DND-41 (cell line): ENCODE measurements around the gene EPN3.

Experiments used
- EZH2 ChIP-seq: IDR thresholded peaks from 3 replicates; pipeline ENCODE4 v1.6.1; 2012; ENCODE audit warnings: borderline replicate concordance, low read depth, mild to moderate bottlenecking, moderate library complexity, low read length, inconsistent platforms; ENCODE audit not compliant: severe bottlenecking
- TF ChIP-seq, protein P1 (sequence below): IDR thresholded peaks from 2 replicates; pipeline ENCODE4 v1.5.1; 2012; ENCODE audit warnings: borderline replicate concordance, low read length, moderate library complexity, mild to moderate bottlenecking; ENCODE audit not compliant: poor library complexity, severe bottlenecking; ENCODE audit errors: extremely low read depth

DNA sequence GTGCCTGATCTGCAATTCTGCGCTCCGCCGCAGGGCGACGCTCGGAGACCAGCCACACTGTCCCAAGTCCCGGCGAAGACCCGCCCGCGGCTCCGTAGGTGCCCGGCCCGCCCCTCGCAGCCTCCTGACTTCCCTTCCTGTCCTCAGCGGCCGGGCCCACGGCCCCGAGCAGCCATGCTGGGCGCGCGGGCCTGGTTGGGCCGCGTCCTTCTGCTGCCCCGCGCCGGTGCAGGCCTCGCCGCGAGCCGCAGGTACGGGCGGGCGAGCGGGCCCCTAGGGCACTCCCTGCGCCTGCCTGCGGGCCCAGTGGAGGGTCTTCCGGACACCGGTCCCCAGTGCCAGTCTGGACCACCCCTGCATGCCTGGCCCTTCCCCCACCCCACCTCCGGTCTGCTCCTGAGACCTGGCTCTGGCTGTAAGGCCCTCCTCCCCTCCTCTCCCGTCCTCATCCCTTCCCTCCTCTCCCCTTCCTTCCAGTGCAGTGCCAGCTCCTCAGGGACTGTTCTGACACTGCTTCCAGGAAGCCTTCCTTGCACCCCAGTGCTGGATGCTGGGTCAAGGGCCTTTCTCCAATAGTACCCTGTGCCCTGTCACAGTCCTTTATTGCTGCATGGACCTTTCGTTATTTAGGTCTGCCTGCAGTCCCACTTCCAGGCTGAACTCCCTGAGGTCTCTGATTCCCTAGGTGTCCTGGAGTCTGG is 14.7 kb downstream of the EPN3 start, which contains the start of gene SPATA20:
- TF ChIP-seq, protein P1, sequence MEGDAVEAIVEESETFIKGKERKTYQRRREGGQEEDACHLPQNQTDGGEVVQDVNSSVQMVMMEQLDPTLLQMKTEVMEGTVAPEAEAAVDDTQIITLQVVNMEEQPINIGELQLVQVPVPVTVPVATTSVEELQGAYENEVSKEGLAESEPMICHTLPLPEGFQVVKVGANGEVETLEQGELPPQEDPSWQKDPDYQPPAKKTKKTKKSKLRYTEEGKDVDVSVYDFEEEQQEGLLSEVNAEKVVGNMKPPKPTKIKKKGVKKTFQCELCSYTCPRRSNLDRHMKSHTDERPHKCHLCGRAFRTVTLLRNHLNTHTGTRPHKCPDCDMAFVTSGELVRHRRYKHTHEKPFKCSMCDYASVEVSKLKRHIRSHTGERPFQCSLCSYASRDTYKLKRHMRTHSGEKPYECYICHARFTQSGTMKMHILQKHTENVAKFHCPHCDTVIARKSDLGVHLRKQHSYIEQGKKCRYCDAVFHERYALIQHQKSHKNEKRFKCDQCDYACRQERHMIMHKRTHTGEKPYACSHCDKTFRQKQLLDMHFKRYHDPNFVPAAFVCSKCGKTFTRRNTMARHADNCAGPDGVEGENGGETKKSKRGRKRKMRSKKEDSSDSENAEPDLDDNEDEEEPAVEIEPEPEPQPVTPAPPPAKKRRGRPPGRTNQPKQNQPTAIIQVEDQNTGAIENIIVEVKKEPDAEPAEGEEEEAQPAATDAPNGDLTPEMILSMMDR: peak; percentile 93
- TF ChIP-seq EZH2: no peak
